HG03469 (cell line): ENCODE measurements around the gene INPP5D.
"Not testable (repeated sequence)": the region's sequence is repeated elsewhere in the genome, so short reads cannot be mapped to it uniquely, and the experiment has no call there.

Source experiments
- ATAC-seq: cut with Tn5 transposase; IDR thresholded peaks from one replicate; pipeline ENCODE4 v1.9.1; 2021; ENCODE audit warnings: mild to moderate bottlenecking, moderate library complexity, moderate number of reproducible peaks; ENCODE audit not compliant: unreplicated experiment

INPP5D gene

GRCh38 chr2:233200790-233201189 is 140.6 kb downstream of the INPP5D start:
- ATAC-seq, result not testable (repeated sequence)

- ATAC-seq, result no peak
These were observed 141.3 kb downstream of the INPP5D start for GRCh38 chr2:233201258-233202013.

- ATAC-seq, result no peak
These were observed 142.4 kb downstream of the INPP5D start for GRCh38 chr2:233202531-233202944.

GRCh38 chr2:233203060-233203459 is 142.9 kb downstream of the INPP5D start:
- ATAC-seq, result no peak

- ATAC-seq, result no peak
These were observed 144.3 kb downstream of the INPP5D start for GRCh38 chr2:233204286-233204936.

- no peak for ATAC-seq
These were observed 148.4 kb downstream of the INPP5D start for GRCh38 chr2:233208382-233209116.

GRCh38 chr2:233209117-233209532 is 149.0 kb downstream of the INPP5D start:
- ATAC-seq, result no peak

- ATAC-seq, result no peak
These were observed 149.5 kb downstream of the INPP5D start for GRCh38 chr2:233209533-233210171.

GRCh38 chr2:233210281-233210680 is 150.1 kb downstream of the INPP5D start:
- ATAC-seq, result no peak

GRCh38 chr2:233210843-233211547 is 150.9 kb downstream of the INPP5D start:
- no peak for ATAC-seq

- no peak for ATAC-seq
These were observed 151.4 kb downstream of the INPP5D start for GRCh38 chr2:233211548-233211895.

- ATAC-seq, result no peak
These were observed 152.9 kb downstream of the INPP5D start for GRCh38 chr2:233213011-233213410.

GRCh38 chr2:233213975-233214374 is 153.8 kb downstream of the INPP5D start:
- ATAC-seq, result no peak

GRCh38 chr2:233217892-233218377 is 157.8 kb downstream of the INPP5D start:
- ATAC-seq, result no peak

GRCh38 chr2:233218836-233219235 is 158.7 kb downstream of the INPP5D start:
- no peak for ATAC-seq

- ATAC-seq, result no peak
These were observed 159.7 kb downstream of the INPP5D start for GRCh38 chr2:233219848-233220247.

- ATAC-seq, result no peak
These were observed 161.4 kb downstream of the INPP5D start for GRCh38 chr2:233221378-233222063.

- ATAC-seq, result peak; percentile 72
These were observed 163.1 kb downstream of the INPP5D start for GRCh38 chr2:233223059-233223894.
